ENCODE data around the gene TMX2.

TMX2 gene

DNA sequence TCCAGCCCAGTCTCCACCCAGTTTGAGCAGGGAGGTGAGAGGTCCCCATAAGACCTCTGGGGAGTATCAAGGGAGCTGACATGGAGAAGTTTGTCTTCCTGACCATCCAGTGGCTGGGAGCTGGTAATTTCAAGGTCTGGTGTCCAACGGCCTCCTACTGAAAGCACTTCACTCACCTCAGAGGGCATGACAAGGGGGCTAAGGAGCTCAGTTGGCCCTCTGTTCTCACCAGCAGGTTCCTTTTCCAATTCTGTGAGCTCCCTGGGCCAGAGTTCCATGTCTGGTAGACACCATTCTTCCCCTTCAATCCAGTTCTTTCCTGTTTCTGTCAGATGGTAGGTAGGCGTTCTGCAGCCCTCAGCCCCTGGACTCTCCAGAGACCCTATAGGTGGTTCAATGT, 32.0 kb downstream of the TMX2 start:
- H3K9me3 Mint-ChIP-seq: no peaks in the 10 kb centered on the region
- no peak overlapping the region for H3K27ac Mint-ChIP-seq
- peaks cover 47% of the 10 kb centered on the region for H3K4me1 Mint-ChIP-seq
- no peaks in the 10 kb centered on the region for H3K27me3 Mint-ChIP-seq (ENCODE audit: low read depth, poor library complexity)
- H3K4me3 Mint-ChIP-seq: peak overlapping the region; percentile 63
- no peak for TF ChIP-seq CTCF (IDR thresholded peaks at IDR 0.05)
- H3K36me3 Mint-ChIP-seq (ENCODE audit: low read depth): peaks cover 46% of the 10 kb centered on the region
- no peak for DNase-seq

DNA sequence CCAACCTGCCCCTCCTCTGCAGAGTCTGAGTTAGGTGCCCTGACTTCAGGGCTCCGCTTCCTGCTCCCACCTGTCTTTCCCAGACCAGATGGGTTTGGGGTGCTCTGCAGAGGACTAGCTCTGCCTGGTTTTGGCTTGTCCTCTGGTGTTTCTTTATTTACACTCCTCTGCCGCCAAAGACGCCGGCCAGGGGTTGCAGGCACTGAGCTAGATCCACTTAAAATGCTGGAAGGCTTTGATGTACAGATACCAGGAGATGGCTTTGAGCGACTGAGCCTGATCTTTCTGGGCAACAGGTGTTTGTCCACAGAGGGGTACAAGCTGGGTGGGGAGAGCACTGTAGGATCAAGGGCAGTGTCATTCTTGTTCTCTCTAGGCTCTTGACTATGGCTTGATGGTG, 32.8 kb downstream of the TMX2 start:
- TF ChIP-seq CTCF (IDR thresholded peaks at IDR 0.05): no peak
- no peak for DNase-seq
- H3K36me3 Mint-ChIP-seq (ENCODE audit: low read depth): peaks cover 41% of the 10 kb centered on the region
- no peaks in the 10 kb centered on the region for H3K9me3 Mint-ChIP-seq
- H3K27ac Mint-ChIP-seq: peak overlapping the region; percentile 86
- H3K27me3 Mint-ChIP-seq (ENCODE audit: low read depth, poor library complexity): no peaks in the 10 kb centered on the region
- no peak overlapping the region for H3K4me3 Mint-ChIP-seq
- H3K4me1 Mint-ChIP-seq: peaks cover 47% of the 10 kb centered on the region

- no peaks in the 10 kb centered on the region for H3K27me3 Mint-ChIP-seq (ENCODE audit: low read depth, poor library complexity)
- H3K36me3 Mint-ChIP-seq (ENCODE audit: low read depth): peaks cover 43% of the 10 kb centered on the region
- no peak for DNase-seq
- H3K4me3 Mint-ChIP-seq: no peak overlapping the region
- no peaks in the 10 kb centered on the region for H3K9me3 Mint-ChIP-seq
- TF ChIP-seq CTCF (IDR thresholded peaks at IDR 0.05): no peak
- H3K4me1 Mint-ChIP-seq: peaks cover 38% of the 10 kb centered on the region
- peak overlapping the region; percentile 57 for H3K27ac Mint-ChIP-seq
These were observed 34.5 kb downstream of the TMX2 start for GRCh38 chr11:57746920-57747319.

GRCh38 chr11:57751176-57751575, 38.8 kb downstream of the TMX2 start:
- Mint-ChIP-seq H3K27ac (no peak overlapping the region), H3K27me3 (ENCODE audit: low read depth, poor library complexity) (no peaks in the 10 kb centered on the region), H3K4me3 (no peak overlapping the region), H3K9me3 (no peaks in the 10 kb centered on the region), H3K4me1 (peaks cover 7% of the 10 kb centered on the region), H3K36me3 (ENCODE audit: low read depth) (peaks cover 11% of the 10 kb centered on the region)
- no peak for DNase-seq
- TF ChIP-seq CTCF (IDR thresholded peaks at IDR 0.05): no peak

DNA sequence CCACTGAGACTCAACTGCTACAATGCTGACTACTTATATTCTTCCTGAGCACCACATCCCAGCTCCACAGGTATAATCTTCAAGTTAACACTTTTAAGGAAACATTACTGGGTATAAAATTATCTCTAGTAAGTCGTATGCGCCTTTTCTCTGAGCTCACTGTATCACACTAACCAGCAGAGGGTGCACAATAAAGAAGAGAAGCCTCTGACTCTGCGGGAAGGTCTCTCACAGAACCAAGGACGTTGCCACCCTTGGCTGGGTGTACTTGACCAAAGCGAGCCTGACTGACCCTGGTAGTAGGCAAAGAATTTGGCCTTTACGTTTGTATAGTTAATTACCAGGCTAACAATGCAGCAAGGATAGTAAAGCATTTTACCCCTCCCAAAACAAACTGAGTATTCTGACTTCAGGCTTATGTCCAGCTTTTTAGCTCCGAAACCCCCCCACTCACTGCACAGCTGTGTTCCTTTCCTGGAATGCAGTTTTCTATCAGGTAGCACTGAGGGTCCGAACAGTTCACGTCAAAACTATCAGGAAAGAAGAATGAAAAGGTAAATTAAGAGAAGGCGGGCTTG, 39.4 kb downstream of the TMX2 start, which contains the start of gene BTBD18:
BTBD18 (minus strand) TSS at position 144 of the 578 bp plus-strand sequence. CDS start 631 bp downstream, outside the sequence.
- no peaks in the 10 kb centered on the region for H3K27me3 Mint-ChIP-seq (ENCODE audit: low read depth, poor library complexity)
- H3K27ac Mint-ChIP-seq: no peak within 1 kb of the TSS
- no peak within 1 kb of the TSS for H3K4me3 Mint-ChIP-seq
- no peaks in the 10 kb centered on the region for H3K9me3 Mint-ChIP-seq
- H3K4me1 Mint-ChIP-seq: peaks cover 7% of the 10 kb centered on the region
- peaks cover 11% of the 10 kb centered on the region for H3K36me3 Mint-ChIP-seq (ENCODE audit: low read depth)
- peak; percentile 34 for TF ChIP-seq CTCF (IDR thresholded peaks at IDR 0.05)
- no peak for DNase-seq

DNA sequence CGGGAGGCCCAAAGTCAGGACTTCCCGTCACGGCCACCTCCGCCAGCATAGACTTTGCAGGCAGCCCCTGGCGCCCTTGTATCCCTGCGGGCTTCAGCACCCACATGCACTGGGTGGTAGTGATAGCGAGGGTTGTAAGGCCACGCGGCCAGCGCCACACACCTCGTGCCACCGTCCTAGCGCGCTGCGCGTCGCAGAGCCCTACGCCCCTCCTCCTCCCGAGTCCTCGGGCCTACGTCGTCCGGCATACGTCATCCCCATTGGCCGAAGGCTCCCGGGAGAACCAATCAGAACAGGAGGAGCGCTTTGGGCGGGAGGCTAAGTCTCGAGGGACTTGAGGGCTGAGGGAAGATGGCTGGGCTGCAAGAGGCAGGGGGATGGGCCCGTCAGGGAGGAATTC, 40.6 kb downstream of the TMX2 start:
- Mint-ChIP-seq H3K4me3 (no peak overlapping the region), H3K36me3 (ENCODE audit: low read depth) (peaks cover 5% of the 10 kb centered on the region), H3K27ac (no peak overlapping the region), H3K27me3 (ENCODE audit: low read depth, poor library complexity) (no peaks in the 10 kb centered on the region), H3K4me1 (peaks cover 7% of the 10 kb centered on the region), H3K9me3 (no peaks in the 10 kb centered on the region)
- no peak for TF ChIP-seq CTCF (IDR thresholded peaks at IDR 0.05)
- DNase-seq: no peak

Data from nephron progenitor cell (in vitro differentiated cells).